GM18858 (cell line): Measurements from ENCODE around the gene SUPT6H.
"Not testable (repeated sequence)": the region's sequence is repeated elsewhere in the genome, so short reads cannot be mapped to it uniquely, and the experiment has no call there.

ENCODE experiments used
- ATAC-seq: cut with Tn5 transposase; IDR thresholded peaks from one replicate; pipeline ENCODE4 v1.9.1; 2021; ENCODE audit not compliant: unreplicated experiment

SUPT6H gene

GRCh38 chr17:28717578-28718332 is 55.8 kb downstream of the SUPT6H start, which contains the start of gene RAB34:
Gene RAB34 (minus strand): TSS chr17:28717868. CDS start chr17:28717266, 602 bp downstream.
- ATAC-seq: no peak

GRCh38 chr17:28718333-28719020 is 56.5 kb downstream of the SUPT6H start:
- no peak for ATAC-seq

GRCh38 chr17:28719021-28719433 is 57.0 kb downstream of the SUPT6H start:
- no peak for ATAC-seq

GRCh38 chr17:28720247-28720996 is 58.4 kb downstream of the SUPT6H start:
- no peak for ATAC-seq

GRCh38 chr17:28720997-28721329 is 59.0 kb downstream of the SUPT6H start:
- ATAC-seq: not testable (repeated sequence)

- ATAC-seq: no peak
Observed at GRCh38 chr17:28722417-28723158, 60.6 kb downstream of the SUPT6H start.

- no peak for ATAC-seq
Observed at GRCh38 chr17:28723159-28723835, 61.3 kb downstream of the SUPT6H start.

- ATAC-seq: not testable (repeated sequence)
Observed at GRCh38 chr17:28723836-28724499, 62.0 kb downstream of the SUPT6H start.

GRCh38 chr17:28724500-28725165 is 62.6 kb downstream of the SUPT6H start:
- no peak for ATAC-seq

GRCh38 chr17:28725166-28725659 is 63.2 kb downstream of the SUPT6H start:
- no peak for ATAC-seq

- no peak for ATAC-seq
Observed at GRCh38 chr17:28725660-28726225, 63.7 kb downstream of the SUPT6H start.

- no peak for ATAC-seq
Observed at GRCh38 chr17:28726226-28726626, 64.2 kb downstream of the SUPT6H start, which contains the start of gene TLCD1. Gene TLCD1 (minus strand): TSS chr17:28726233. CDS start chr17:28726097, 136 bp downstream.

GRCh38 chr17:28726627-28727491 is 64.9 kb downstream of the SUPT6H start:
- ATAC-seq: peak; percentile 28

- peak; percentile 26 for ATAC-seq
Observed at GRCh38 chr17:28728364-28729200, 66.6 kb downstream of the SUPT6H start, which contains the start of gene NEK8. Gene NEK8 (plus strand): TSS chr17:28728788. CDS start chr17:28728814, 26 bp downstream.

GRCh38 chr17:28729950-28730330 is 67.9 kb downstream of the SUPT6H start:
- ATAC-seq: no peak

GRCh38 chr17:28733346-28733745 is 71.3 kb downstream of the SUPT6H start:
- no peak for ATAC-seq
